ENCODE measurements around the gene ZNF566.

The ZNF566 gene

DNA sequence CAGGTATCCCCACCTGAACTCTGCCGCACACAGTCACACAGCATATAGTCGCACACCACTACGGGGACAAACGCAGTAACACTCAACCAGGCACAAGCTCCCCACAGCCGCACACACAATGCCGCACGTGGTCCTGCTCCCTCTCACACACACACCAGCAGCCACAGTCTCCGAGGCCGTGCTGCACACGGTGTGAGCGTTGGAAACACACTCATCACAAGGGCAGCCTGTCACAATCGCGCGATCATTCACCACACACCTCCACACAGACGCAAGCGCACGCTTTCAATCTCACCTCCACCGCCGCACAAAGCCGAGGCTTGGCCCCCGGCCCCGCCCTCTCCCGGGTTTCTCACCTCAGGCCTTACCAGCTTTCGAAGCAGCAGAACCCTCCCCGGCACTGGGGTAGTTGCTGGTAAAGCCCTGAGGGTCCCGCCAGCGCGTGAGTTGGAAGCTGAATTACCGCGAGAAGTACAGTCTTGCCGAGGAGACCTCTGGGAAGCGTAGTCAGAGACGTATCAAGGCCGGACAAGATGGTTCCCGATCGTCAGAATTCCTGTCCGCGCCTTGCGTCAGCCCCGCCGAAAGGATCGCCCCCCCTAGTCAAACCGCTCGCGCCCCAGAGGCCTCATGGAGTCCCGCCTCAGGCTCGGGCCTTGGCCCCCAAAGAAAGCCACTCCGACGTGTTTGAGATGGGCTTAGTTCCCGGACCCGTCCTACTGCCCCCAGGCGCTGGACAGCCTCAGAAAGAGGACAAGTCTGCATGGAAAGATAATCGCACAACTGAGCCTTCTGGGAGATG lies at the start of gene ZNF566:
Gene ZNF566, minus strand, starts transcription at position 444 of the 802 bp plus-strand sequence. CDS start 13,004 bp downstream, outside the sequence.
- DNase-seq (ENCODE audit: low read depth): peak; percentile 98
- H3K4me3 ChIP-seq (replicated peaks; ENCODE audit: low read depth, low read length): peak within 1 kb of the TSS; percentile 93
- TF ChIP-seq, protein P1, sequence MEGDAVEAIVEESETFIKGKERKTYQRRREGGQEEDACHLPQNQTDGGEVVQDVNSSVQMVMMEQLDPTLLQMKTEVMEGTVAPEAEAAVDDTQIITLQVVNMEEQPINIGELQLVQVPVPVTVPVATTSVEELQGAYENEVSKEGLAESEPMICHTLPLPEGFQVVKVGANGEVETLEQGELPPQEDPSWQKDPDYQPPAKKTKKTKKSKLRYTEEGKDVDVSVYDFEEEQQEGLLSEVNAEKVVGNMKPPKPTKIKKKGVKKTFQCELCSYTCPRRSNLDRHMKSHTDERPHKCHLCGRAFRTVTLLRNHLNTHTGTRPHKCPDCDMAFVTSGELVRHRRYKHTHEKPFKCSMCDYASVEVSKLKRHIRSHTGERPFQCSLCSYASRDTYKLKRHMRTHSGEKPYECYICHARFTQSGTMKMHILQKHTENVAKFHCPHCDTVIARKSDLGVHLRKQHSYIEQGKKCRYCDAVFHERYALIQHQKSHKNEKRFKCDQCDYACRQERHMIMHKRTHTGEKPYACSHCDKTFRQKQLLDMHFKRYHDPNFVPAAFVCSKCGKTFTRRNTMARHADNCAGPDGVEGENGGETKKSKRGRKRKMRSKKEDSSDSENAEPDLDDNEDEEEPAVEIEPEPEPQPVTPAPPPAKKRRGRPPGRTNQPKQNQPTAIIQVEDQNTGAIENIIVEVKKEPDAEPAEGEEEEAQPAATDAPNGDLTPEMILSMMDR (IDR thresholded peaks at IDR 0.05; ENCODE audit: low read length, missing control alignments): no peak

DNA sequence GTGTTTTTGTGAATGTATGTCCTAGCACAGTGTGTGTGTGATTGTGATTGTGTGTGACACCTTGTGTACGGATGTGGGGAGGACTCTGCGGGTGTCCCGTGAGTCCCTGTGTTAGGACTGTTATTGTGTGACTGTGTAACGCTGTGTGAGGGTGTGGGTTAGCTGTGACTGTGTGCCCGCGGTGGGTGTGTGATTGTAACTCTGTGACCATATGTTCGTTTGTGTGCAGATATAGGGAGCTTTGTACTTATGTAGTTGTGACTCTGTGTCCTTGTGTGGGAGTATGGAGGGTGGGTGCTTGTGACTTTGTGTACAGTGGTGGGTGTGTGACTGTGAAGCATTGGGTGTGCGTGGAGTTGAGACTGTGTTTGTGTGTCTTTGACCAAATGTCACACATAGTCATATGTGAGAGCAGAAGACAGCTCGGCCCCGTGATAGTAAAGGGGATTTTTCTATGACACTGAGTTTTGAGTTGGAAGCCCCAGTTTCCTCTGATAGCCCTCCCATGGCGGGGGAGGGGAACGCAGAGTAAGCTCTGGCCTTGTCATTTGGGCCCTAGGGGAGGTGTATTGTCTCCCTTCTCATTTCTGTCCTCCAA lies 39.7 kb upstream of the ZNF566 start:
- TF ChIP-seq, protein P1 (IDR thresholded peaks at IDR 0.05; ENCODE audit: low read length, missing control alignments): no peak
- peak overlapping the region; percentile 97 for H3K4me3 ChIP-seq (replicated peaks; ENCODE audit: low read depth, low read length)
- DNase-seq (ENCODE audit: low read depth): no peak

DNA sequence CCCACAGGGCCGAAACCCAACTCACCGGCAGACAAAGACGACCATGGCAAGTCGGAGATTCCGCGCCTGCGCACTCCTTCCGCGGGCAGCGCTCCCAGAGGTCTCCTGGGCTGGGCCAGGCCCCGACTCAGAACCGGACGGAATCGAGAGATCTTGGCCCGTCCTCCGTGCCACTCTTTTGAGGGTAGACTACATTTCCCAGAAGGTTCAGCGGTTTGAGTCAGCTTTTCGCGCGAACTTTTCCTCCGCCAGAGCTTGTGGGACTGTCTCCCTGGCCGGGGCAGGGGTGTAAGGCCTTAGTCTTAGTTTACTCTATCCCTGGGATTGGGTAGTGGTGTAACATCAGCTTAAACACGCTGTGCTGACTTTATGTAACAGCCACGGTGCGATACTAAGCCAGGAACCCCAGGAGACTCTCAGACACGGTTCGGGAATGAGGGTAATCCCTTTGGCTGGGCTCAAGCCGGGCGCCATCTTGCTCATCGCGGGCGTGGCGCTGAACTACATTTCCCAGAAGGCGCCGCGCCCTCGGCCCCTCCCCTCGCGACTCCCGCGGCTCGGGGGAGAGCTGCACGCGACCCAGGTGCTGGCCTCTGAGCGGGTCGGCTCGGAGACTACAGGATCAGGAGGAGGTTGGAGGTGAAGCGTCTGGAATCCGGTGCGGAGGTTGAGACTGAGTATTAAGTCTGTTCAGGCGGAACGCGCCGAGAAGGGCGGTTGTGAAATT lies 39.0 kb upstream of the ZNF566 start, which contains the start of gene ZNF260:
Gene ZNF260, minus strand, starts transcription at position 78 of the 727 bp plus-strand sequence. CDS start 13,033 bp downstream, outside the sequence.
- peak within 1 kb of the TSS; percentile 97 for H3K4me3 ChIP-seq (replicated peaks; ENCODE audit: low read depth, low read length)
- TF ChIP-seq, protein P1 (IDR thresholded peaks at IDR 0.05; ENCODE audit: low read length, missing control alignments): no peak
- DNase-seq (ENCODE audit: low read depth): peak; percentile 99

DNA sequence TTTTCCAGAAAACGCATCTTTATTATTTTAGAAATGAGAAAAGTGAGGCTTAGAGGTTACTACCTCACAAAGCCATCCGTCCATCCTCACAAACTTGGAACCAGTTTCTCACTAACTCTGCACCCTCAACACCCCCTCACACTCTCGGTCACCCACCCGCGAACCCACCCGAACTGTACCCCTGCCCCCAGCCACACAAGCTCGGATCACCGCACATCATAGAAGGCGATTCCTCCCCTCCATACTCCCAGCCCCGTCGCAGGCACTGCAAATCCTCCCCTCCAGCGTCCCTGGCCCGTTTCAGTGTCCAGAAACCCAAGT lies 38.5 kb upstream of the ZNF566 start:
- H3K4me3 ChIP-seq (replicated peaks; ENCODE audit: low read depth, low read length): peak overlapping the region; percentile 97
- DNase-seq (ENCODE audit: low read depth): no peak
- TF ChIP-seq, protein P1 (IDR thresholded peaks at IDR 0.05; ENCODE audit: low read length, missing control alignments): no peak

DNA sequence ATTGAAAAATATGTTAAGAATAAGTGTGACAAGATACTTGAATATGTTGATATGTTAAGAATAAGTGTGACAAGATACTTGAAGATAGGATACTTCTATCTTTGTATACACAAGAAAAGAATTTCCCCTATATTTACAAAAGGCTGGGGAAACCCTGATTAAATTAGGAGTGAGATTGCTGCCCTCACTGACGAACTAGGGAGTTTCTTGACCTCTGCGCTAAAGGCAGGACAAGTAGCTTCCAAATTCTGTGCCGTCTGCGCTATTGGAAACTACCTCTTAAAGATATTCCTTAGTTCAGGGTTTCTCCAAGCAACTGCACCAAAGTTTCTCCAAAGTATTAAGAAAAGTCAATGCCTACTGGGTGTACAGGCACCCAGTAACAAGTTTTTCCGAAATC lies 38.0 kb upstream of the ZNF566 start:
- no peak for DNase-seq (ENCODE audit: low read depth)
- H3K4me3 ChIP-seq (replicated peaks; ENCODE audit: low read depth, low read length): peak overlapping the region; percentile 97
- TF ChIP-seq, protein P1 (IDR thresholded peaks at IDR 0.05; ENCODE audit: low read length, missing control alignments): no peak

DNA sequence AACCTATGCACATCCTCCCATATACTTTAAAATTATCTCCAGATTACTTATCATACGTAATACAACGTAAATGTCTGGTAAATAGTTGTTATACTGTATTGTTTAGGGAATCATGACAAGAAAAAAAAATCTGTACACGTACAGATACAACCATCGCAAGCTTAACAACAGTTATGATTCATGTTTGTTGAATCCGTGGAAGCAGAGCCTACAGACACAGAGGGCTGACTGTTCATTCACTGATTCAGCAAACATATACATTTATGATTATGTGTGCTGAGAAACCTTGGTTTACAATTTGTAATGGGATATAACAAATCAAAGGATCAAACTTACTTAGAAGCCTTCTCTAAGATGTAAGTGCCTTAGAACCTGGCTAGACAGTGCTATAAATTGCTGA lies 37.2 kb upstream of the ZNF566 start:
- DNase-seq (ENCODE audit: low read depth): no peak
- peak overlapping the region; percentile 97 for H3K4me3 ChIP-seq (replicated peaks; ENCODE audit: low read depth, low read length)
- TF ChIP-seq, protein P1 (IDR thresholded peaks at IDR 0.05; ENCODE audit: low read length, missing control alignments): no peak

All from fibroblast of pulmonary artery (primary cell).